HL-60 (cell line): ENCODE results near the gene TAF1L.

Source experiments
- GABPA ChIP-seq: IDR thresholded peaks from 2 replicates; pipeline ENCODE4 v1.6.1; 2012; ENCODE audit warnings: low read depth
- POLR2AphosphoS5 ChIP-seq: IDR thresholded peaks from 2 replicates; pipeline ENCODE4 v1.6.1; 2012; ENCODE audit warnings: low read depth
- TF ChIP-seq, protein P1 (sequence below): IDR thresholded peaks from one replicate; pipeline ENCODE4 v1.5.1; 2011; ENCODE audit warnings: low read length, control low read depth, inconsistent platforms; ENCODE audit not compliant: insufficient read depth

- TF ChIP-seq, protein P1, sequence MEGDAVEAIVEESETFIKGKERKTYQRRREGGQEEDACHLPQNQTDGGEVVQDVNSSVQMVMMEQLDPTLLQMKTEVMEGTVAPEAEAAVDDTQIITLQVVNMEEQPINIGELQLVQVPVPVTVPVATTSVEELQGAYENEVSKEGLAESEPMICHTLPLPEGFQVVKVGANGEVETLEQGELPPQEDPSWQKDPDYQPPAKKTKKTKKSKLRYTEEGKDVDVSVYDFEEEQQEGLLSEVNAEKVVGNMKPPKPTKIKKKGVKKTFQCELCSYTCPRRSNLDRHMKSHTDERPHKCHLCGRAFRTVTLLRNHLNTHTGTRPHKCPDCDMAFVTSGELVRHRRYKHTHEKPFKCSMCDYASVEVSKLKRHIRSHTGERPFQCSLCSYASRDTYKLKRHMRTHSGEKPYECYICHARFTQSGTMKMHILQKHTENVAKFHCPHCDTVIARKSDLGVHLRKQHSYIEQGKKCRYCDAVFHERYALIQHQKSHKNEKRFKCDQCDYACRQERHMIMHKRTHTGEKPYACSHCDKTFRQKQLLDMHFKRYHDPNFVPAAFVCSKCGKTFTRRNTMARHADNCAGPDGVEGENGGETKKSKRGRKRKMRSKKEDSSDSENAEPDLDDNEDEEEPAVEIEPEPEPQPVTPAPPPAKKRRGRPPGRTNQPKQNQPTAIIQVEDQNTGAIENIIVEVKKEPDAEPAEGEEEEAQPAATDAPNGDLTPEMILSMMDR = no peak
- TF ChIP-seq GABPA = no peak
- no peak for TF ChIP-seq POLR2AphosphoS5
These were observed 44.6 kb downstream of the TAF1L start for GRCh38 chr9:32590898-32591297.
